Fibroblast of lung (primary cell): ENCODE measurements around the gene PSMD13.

ENCODE experiments used
- EZH2 ChIP-seq: IDR thresholded peaks from 2 replicates; pipeline ENCODE4 v1.5.1; 2012; ENCODE audit warnings: low read length, control low read depth, mild to moderate bottlenecking; ENCODE audit errors: missing control alignments
- TF ChIP-seq, protein P1 (sequence below), 2 donors: IDR thresholded peaks in 1 of 2; conservative IDR thresholded peaks in 1 of 2; 1 replicate in 1 of 2; 2 replicates in 1 of 2; pipeline ENCODE4 v1.5.1; 2011 to 2012; ENCODE audit warnings: low read length in 2 of 2, control low read depth in 1 of 2, inconsistent platforms in 1 of 2, low read depth in 1 of 2, mild to moderate bottlenecking in 1 of 2

DNA sequence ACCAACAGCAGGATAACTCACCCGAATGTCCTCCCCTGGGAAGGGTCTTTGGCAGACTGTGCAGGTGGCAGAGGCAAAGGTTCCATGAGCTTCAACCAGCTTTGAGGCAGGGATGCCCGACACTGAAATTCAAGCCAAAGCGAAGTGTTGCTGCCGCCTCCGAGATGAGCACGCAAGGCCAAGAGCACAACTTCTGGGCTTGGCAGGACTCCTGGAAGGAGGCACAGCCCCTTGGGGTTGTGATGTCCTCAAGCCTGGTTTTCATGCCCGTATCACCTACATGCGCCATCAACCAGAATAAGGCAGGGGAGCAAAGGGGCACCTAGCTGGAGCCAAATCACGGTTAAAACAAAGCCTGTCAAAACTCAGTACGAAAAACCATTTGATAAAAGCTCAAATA lies 6.3 kb upstream of the PSMD13 start:
- TF ChIP-seq, protein P1, sequence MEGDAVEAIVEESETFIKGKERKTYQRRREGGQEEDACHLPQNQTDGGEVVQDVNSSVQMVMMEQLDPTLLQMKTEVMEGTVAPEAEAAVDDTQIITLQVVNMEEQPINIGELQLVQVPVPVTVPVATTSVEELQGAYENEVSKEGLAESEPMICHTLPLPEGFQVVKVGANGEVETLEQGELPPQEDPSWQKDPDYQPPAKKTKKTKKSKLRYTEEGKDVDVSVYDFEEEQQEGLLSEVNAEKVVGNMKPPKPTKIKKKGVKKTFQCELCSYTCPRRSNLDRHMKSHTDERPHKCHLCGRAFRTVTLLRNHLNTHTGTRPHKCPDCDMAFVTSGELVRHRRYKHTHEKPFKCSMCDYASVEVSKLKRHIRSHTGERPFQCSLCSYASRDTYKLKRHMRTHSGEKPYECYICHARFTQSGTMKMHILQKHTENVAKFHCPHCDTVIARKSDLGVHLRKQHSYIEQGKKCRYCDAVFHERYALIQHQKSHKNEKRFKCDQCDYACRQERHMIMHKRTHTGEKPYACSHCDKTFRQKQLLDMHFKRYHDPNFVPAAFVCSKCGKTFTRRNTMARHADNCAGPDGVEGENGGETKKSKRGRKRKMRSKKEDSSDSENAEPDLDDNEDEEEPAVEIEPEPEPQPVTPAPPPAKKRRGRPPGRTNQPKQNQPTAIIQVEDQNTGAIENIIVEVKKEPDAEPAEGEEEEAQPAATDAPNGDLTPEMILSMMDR (conservative IDR thresholded peaks at IDR 0.05 in 1 of 2, IDR thresholded peaks at IDR 0.05 in 1 of 2; ENCODE audit: low read depth in 1 of 2, low read length in 2 of 2): no peak
- TF ChIP-seq EZH2: no peak
